Stomach (tissue), 19 donors: ENCODE data around the gene HSPA4L. TPM values are rescaled to one million over a fixed set of nuclear protein-coding genes. Genes with fewer than 3 reads are reported as not detected.

Experiments
- DNase-seq, 2 donors: peaks; one replicate each; pipeline versions ENCODE4 v3.0.0 to v3.0.0-alpha.2; 2013 to 2019
- H3K27ac ChIP-seq, 5 donors: fragments of 200-600 bp in 4 of 5; sonication (generic) in 4 of 5; one replicate each; pipeline ENCODE4 v1.5.1; 2013 to 2019; ENCODE audit warnings: mild to moderate bottlenecking in 1 of 5, moderate library complexity in 1 of 5
- H3K27me3 ChIP-seq, 3 donors: fragments of 200-600 bp; sonication (generic); one replicate each; pipeline ENCODE4 v1.5.1; 2017 to 2019; ENCODE audit warnings: mixed run types in 1 of 3
- H3K36me3 ChIP-seq, 4 donors: fragments of 200-600 bp; sonication (generic); 1 replicate in 3 of 4; 2 replicates in 1 of 4; pipeline ENCODE4 v1.5.1; 2016 to 2019
- H3K4me1 ChIP-seq, 4 donors: fragments of 200-600 bp; sonication (generic); one replicate each; pipeline ENCODE4 v1.5.1; 2016 to 2019
- H3K4me3 ChIP-seq, 4 donors: fragments of 200-600 bp; sonication (generic) in 3 of 4; one replicate each; pipeline ENCODE4 v1.5.1; 2016 to 2019; ENCODE audit warnings: mild to moderate bottlenecking in 1 of 4
- H3K9me3 ChIP-seq, 4 donors: fragments of 200-600 bp; sonication (generic); one replicate each; pipeline ENCODE4 v1.5.1; 2016 to 2019
- CTCF ChIP-seq, 7 experiments: fragments of 450-650 bp in 4 of 7; fragments of 200-600 bp in 3 of 7; sonication (generic) in 3 of 7; IDR thresholded peaks; one replicate each; pipeline ENCODE4 v1.5.1; 2016 to 2019; ENCODE audit warnings: antibody characterized with exemption in 7 of 7, control low read depth in 2 of 7, mild to moderate bottlenecking in 1 of 7
- EP300 ChIP-seq: sonication (generic); formaldehyde crosslinking; IDR thresholded peaks from one replicate; pipeline ENCODE4 v1.6.1; 2017; ENCODE audit warnings: antibody characterized with exemption
- POLR2A ChIP-seq, 4 donors: fragments of 450-650 bp; IDR thresholded peaks; one replicate each; pipeline ENCODE4 v1.6.1; 2016; ENCODE audit warnings: antibody characterized with exemption in 4 of 4, control low read depth in 2 of 4, mild to moderate bottlenecking in 1 of 4, moderate library complexity in 1 of 4
- POLR2AphosphoS5 ChIP-seq, 3 donors: sonication (generic); formaldehyde crosslinking; IDR thresholded peaks; one replicate each; pipeline ENCODE4 v1.6.1; 2016; ENCODE audit warnings: antibody characterized with exemption in 3 of 3
- WGBS, 5 donors: extraction: QIAGEN DNeasy Blood & Tissue Kit in 3 of 5; methylation state at CpG; one replicate each; pipeline versions ENCODE4 v1.1.5 to v1.1.7; 2013 to 2018; 5-methylcytosine and 5-hydroxymethylcytosine counted together
- intact Hi-C: fragments of 100-400 bp; cut with DNase I; formaldehyde crosslinking; loops from one replicate; pipeline ENCODE4 v1.15.1; 2023; ENCODE audit warnings: low total_unique reads
- long read RNA-seq, 10 donors: transcript quantifications; one replicate each; lab custom pipeline, GENCODE V29; 2026
- polyA plus RNA-seq, 3 donors: library from polyadenylated mRNA; stranded (reverse); fragments of 200-250 nt; gene quantifications; one replicate each; pipeline ENCODE4 v1.2.3, GENCODE V29; 2013
- total RNA-seq, 5 donors: library from RNA; depleted of rRNA; stranded (reverse); fragments of >200 nt; gene quantifications; one replicate each; pipeline versions ENCODE4 v1.1.0 to v1.2.3, GENCODE V29; 2014 to 2016
- donor health status: healthy with polysubstance abuse.
- donor health status: Bipolar disorder and iron deficiency.
- donor health status: healthy.

HSPA4L gene
- total RNA-seq (10 to 100 TPM in 1 of 5 donors, 1 to 10 TPM in 3, under 1 TPM in 1; 0.87 to 17.0 (median 3.7) TPM), polyA plus RNA-seq (1 to 10 TPM in 2 of 3 donors, under 1 TPM in 1; 0.56 to 2.8 (median 1.2) TPM)
- long read RNA-seq, donor 1: 0 reads
- long read RNA-seq, donor 2: 0 reads
- long read RNA-seq, donor 3: 0 reads
- long read RNA-seq, donor 4: 0 reads
- long read RNA-seq, donor 5: 0 reads
- long read RNA-seq, donor 6, full-length matches to known transcripts: 1 of 1 reads
- long read RNA-seq, donor 6, partial matches to known transcripts: 0 of 1 reads
- long read RNA-seq, donor 6, other reads (novel, unspliced or antisense): 0 of 1 reads
- long read RNA-seq, donor 7: 0 reads
- long read RNA-seq, donor 8: 0 reads
- long read RNA-seq, donor 9: 0 reads
- long read RNA-seq, donor 10: 0 reads

DNA sequence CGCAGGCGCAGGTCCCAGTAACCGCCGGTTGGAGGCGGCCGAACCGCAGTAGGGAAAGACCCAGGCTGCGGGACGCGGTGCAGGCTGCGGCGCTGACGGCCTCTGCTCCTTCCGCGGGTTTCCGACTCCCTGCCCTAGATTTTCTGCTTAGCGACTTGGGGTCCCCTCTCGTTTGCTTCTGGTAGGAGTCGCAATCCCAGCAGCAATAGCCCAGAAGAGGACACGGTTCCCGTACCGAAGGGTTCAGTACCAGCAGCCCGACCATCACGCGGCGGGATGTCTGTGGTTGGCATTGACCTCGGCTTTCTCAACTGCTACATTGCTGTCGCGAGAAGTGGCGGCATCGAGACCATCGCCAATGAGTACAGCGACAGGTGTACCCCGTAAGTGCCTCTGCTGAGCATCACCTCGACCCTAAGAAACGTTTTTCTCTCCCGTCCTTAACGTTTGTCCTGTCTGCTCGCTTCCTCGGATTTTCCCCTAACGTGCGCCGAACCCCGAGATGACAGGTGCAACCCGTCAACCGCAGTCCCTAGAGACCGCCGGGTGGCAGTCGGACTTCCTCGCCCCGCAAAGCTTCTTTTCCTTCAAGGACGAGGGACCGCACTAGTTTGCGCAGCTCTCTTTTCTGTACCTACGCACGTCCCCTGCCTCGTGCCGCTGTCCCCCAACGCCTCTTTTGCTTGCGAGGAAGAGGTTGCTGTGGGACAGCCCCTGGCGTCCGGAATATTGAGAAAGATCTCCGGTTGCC lies at the start of gene HSPA4L:
Gene HSPA4L (plus strand): TSS at position 48 of the 751 bp plus-strand sequence. CDS start 229 bp downstream, at position 277.
- TF ChIP-seq POLR2A (IDR thresholded peaks at IDR 0.05) (peak in 2 of 4 donors; percentile 15 to 68), EP300 (no peak), POLR2AphosphoS5 (IDR thresholded peaks at IDR 0.05) (peak; percentile 84 to 90 (median 90)), CTCF (IDR thresholded peaks at IDR 0.05) (peak in 2 of 7 experiments; percentile 17 to 34)
- peak within 1 kb of the TSS; percentile 56 to 90 (median 79) for H3K27ac ChIP-seq
- WGBS, 5 donors: 0 to 1% (median 1%) methylated on average over 58 to 63 of the region's 63 CpGs
- H3K4me3 ChIP-seq: peak within 1 kb of the TSS; percentile 56 to 73 (median 64)
- H3K36me3 ChIP-seq: no peaks in the 10 kb centered on the region
- DNase-seq: peak; percentile 39 to 80
- intact Hi-C loops: no loop called here
- peaks cover 0 to 27% (median 24%) of the 10 kb centered on the region in 4 donors for H3K4me1 ChIP-seq
- no peaks in the 10 kb centered on the region for H3K9me3 ChIP-seq
- H3K27me3 ChIP-seq: no peaks in the 10 kb centered on the region

- H3K27ac ChIP-seq: no peak overlapping the region
- intact Hi-C loops: loop anchor here (5.0 kb wide), 1 partner anchor 115 kb away; no protein-coding TSS in a partner anchor
- DNase-seq: peak in 1 of 2 donors; percentile 61
Measured at GRCh38 chr4:127732623-127733328, 49.3 kb upstream of the HSPA4L start.

DNA sequence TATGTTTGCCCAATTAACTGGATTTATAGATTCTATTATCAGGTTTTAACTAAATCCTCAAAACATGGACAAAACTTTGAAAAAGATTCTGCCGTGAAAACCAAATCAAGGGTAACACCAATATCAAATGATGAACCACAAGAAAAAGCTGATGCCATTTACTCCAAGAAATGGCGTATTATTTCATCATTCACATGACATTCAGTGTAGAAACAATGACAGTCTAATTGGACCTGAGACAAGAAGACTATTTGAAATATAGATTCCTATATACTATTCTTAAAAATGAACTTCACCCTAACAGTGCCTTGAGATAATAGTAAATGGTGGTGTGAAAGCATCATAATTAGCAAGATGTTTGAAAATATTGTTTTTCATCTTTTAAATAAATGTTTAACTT lies 47.1 kb upstream of the HSPA4L start:
- WGBS, 5 donors: 80 to 92% (median 89%) methylated on average over 2 of the region's 2 CpGs
- intact Hi-C loops: loop anchor here (5.0 kb wide), 1 partner anchor 118 kb away; no protein-coding TSS in a partner anchor
- H3K9me3 ChIP-seq: no peaks in the 10 kb centered on the region
- TF ChIP-seq POLR2A (IDR thresholded peaks at IDR 0.05): no peak
- no peak for TF ChIP-seq EP300
- TF ChIP-seq POLR2AphosphoS5 (IDR thresholded peaks at IDR 0.05): no peak
- no peak for TF ChIP-seq CTCF (IDR thresholded peaks at IDR 0.05)
- no peaks in the 10 kb centered on the region for H3K4me1 ChIP-seq
- no peaks in the 10 kb centered on the region for H3K36me3 ChIP-seq
- H3K4me3 ChIP-seq: no peak overlapping the region
- DNase-seq: no peak
- H3K27me3 ChIP-seq: no peaks in the 10 kb centered on the region
- no peak overlapping the region for H3K27ac ChIP-seq

More at GRCh38 chr4:127732623-127733328, 49.3 kb upstream of the HSPA4L start:
- 16 to 23% (median 21%) methylated on average over 8 of the region's 8 CpGs for WGBS, 5 donors
- H3K4me3 ChIP-seq: no peak overlapping the region
- H3K27me3 ChIP-seq: no peaks in the 10 kb centered on the region
- H3K9me3 ChIP-seq: no peaks in the 10 kb centered on the region
- peak in 4 of 7 experiments; percentile 22 to 60 (median 47) for TF ChIP-seq CTCF (IDR thresholded peaks at IDR 0.05)
- no peak for TF ChIP-seq EP300
- TF ChIP-seq POLR2AphosphoS5 (IDR thresholded peaks at IDR 0.05): no peak
- no peak for TF ChIP-seq POLR2A (IDR thresholded peaks at IDR 0.05)
- no peaks in the 10 kb centered on the region for H3K4me1 ChIP-seq
- no peaks in the 10 kb centered on the region for H3K36me3 ChIP-seq

DNA sequence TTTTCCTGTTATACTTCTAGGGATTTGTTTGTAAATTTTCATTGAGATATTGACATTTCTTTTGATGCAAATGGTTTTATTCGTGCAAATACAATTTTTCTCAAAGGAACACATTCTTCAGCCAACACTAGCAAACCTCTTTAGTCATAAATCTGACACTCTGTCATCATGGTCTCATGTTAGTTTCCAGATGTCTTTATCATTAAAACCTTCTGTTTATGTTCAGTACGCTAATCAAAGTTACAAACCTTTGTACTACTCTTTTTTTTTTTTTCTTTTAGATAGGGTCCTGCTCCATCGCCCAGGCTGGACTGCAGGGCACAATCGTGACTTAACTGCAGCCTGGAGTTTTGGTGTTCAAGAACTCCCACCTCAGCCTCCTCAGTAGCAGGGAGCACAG lies 44.8 kb upstream of the HSPA4L start:
- no peak for DNase-seq
- Histone ChIP-seq H3K4me1 (no peaks in the 10 kb centered on the region), H3K4me3 (no peak overlapping the region), H3K27ac (no peak overlapping the region), H3K36me3 (no peaks in the 10 kb centered on the region), H3K27me3 (no peaks in the 10 kb centered on the region), H3K9me3 (peaks cover 0 to 7% (median 3%) of the 10 kb centered on the region in 4 donors)
- TF ChIP-seq EP300: no peak
- no peak for TF ChIP-seq CTCF (IDR thresholded peaks at IDR 0.05)
- TF ChIP-seq POLR2AphosphoS5 (IDR thresholded peaks at IDR 0.05): no peak
- no peak for TF ChIP-seq POLR2A (IDR thresholded peaks at IDR 0.05)
- 36 to 47% (median 43%) methylated on average over 4 of the region's 4 CpGs for WGBS, 5 donors
- intact Hi-C loops: no loop called here
